SKM-1 (cell line): ENCODE measurements around the gene BRAF.
"Not testable (repeated sequence)": the region's sequence is repeated elsewhere in the genome, so short reads cannot be mapped to it uniquely, and the experiment has no call there.

ENCODE experiments used
- DNase-seq: peaks from one replicate; lab custom pipeline; 2025; ENCODE audit not compliant: unreplicated experiment; lab: John Stamatoyannopoulos, UW

The BRAF gene

DNA sequence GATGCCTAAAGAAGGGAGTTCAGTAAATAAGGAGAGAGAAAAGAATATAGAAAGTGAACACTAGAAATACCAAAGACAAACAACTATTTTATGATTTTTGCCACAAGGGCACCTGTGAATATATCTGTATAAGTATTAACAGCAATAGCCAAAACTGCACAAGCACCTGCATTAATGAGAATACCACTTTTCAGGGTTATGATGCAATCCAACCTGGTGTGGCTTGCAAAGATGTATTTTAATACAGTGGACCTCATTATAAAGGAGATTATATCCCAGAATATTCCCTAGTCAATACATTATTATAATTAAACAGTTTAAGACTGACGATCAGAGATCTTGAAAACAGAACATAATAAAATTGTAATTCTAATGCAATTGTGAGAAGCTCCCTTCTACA is 4.0 kb downstream of the BRAF start:
- no peak for DNase-seq

GRCh38 chr7:140918236-140918635 is 6.5 kb downstream of the BRAF start:
- no peak for DNase-seq

DNA sequence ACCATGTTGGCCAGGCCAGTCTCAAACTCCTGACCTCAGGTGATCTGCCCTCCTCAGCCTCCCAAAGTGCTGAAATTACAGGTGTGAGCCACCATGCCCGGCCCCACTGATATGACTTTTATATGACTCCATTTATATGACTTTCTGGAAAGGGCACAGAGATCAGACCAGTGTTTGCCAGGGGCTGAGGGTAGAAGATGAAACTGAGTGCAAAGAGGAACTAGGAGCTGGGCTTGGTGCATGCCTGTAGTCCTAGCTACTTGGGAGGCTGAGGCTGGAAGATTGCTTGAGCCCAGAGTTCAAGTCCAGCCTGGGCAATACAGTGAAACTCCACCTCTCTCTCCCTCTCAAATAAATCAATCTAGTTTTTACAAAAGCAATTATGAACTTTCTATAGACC is 7.5 kb downstream of the BRAF start:
- no peak for DNase-seq

- no peak for DNase-seq
These were observed 8.7 kb downstream of the BRAF start for GRCh38 chr7:140915935-140916555.

DNA sequence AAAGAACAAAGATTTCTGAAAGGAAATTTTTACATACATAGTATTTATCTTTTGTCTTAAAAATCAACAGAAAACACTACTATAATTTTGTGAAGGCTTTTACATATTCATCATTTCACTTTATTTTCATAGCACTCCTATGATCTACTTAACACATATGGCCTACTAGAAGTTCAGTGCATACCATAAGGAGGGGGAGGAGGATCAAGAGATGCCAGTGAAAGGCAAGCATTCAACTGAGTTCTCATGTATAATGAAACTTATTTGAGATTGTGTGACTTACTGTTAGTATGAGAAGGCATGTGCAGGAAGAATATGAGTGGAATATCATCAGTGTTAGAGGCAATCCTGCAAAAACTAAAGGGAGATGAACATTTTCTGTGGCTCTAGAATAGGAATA is 10.6 kb downstream of the BRAF start:
- DNase-seq = no peak

- DNase-seq = not testable (repeated sequence)
These were observed 11.2 kb downstream of the BRAF start for GRCh38 chr7:140913596-140913928.

DNA sequence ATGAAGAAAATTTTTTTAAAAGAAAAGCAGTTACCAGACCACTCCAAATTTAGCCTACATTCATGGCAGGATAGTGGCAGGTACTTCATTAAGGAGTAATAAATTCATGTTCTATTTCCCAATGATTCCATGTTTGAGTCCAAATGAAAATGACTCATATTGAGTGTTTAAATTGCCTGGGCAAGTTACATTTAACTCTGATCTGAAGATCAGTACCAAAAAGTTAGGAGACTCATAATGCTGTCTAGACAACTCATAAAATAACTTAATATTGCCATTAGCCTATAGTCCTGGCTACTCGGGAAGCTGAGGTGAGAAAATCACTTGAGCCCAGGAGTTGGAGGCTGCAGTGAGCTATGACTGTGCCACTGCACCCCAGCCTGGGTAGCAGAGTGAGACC is 13.0 kb downstream of the BRAF start:
- DNase-seq = no peak

GRCh38 chr7:140909476-140910161 is 15.1 kb downstream of the BRAF start:
- DNase-seq = no peak

DNA sequence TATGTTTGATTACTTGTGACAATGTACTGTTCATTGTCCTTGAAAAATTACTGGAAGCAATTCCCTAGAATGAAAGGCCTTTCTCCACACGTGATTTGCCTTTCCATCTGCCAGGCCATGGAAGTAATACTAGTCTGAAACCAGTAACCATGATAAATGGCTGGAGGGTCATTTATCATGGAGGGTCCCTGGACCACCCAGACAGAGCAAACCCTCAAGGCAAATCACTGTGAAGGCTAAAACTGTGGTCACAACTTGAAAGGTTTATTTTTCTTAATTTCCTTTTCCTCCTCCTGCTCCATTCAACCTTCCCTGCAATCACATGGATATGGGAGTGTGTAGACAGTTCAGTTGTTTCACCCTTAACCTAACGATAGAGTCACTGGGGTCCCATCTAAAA is 16.4 kb downstream of the BRAF start:
- no peak for DNase-seq

- DNase-seq = no peak
These were observed 20.8 kb downstream of the BRAF start for GRCh38 chr7:140903741-140904480.

GRCh38 chr7:140902303-140902953 is 22.3 kb downstream of the BRAF start:
- no peak for DNase-seq

- DNase-seq = no peak
These were observed 22.8 kb downstream of the BRAF start for GRCh38 chr7:140901941-140902302.

DNA sequence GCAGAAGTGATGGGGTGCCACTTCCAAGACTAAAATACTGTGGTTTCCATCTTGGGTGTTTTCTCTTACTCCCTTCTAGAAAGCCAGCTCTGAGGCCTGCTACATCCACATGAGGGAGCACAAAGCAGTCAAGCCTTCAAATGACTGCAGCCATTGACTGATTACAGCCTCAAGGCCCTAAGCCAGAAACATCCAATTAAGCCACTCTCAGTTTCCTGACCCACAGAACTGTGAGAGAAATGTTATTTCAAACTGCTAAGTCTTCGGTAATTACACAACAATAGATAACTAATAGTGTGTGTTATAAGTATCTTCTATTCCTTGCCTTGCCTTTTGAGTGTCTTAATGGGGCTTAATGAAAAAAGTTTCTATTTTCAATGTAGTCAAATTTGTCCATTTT is 24.8 kb downstream of the BRAF start:
- no peak for DNase-seq

DNA sequence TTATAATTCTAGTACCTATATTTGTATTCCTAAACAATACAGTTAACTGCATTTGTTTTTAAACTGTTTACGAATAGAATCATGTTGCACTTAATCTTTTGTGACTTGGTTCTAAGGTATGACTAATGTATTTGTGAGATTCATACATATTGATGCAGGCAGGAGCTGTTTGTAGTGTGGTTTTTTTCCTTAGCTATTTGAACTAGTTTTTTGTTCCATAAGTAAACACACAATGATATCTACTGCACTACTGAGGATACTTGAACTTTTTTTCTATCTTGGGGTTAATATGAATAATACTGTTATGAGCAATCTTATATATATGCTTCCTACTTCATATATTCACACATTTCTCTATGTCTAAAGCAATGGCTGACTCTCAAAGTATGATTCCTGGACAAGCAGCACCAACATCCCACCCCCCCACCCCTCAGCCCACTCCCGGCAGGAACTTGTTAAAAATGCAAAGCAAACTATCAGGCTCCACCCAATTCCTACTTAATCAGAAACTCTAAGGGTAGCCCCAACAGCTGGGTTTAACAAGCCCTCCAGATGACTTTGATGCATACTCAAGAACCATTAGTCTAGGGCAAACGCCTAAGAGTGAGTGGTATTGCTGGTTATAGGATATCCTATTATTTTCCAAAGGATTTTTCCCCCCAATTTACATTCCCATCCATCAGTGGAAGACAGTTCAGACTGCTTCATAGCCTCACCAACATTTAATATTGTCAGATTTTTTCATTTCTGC is 25.8 kb downstream of the BRAF start:
- DNase-seq = no peak

GRCh38 chr7:140896996-140897395 is 27.7 kb downstream of the BRAF start:
- DNase-seq = no peak

GRCh38 chr7:140889645-140890044 is 35.1 kb downstream of the BRAF start:
- no peak for DNase-seq

DNA sequence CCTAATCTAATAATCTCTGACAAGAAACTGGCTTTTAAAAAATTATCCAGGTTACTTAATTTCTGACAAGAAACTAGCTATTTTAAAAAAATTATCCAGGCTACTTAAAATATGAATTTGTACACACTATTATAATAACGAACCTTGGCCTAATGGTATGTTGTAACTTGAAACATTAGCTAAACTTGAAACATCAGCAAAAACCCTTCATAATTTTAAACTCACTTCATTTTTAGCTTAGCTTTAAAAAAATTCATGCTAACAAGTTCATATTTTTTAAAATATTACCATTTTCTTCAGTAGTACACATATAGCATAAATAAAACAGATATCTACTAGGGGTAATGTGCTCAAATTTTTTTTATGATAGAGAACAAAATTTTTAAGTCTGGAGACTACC is 35.6 kb downstream of the BRAF start:
- no peak for DNase-seq

DNA sequence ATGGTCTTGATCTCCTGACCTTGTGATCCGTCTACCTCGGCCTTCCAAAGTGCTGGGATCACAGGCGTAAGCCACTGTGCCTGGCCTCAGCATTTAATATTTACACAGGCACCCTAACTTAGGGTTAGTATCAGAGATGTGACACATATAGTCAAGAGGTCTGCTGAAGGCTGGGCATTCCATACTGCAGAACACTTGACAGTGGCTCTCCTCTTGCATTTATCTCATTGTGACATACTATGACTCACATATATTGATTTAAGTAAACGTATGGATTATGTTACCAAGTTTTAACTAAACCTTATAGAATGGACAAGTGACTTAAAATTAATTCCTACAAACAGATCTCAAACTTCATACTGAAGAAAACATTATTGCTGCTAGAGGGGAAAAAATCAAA is 36.6 kb downstream of the BRAF start:
- DNase-seq = no peak

- no peak for DNase-seq
These were observed 38.9 kb downstream of the BRAF start for GRCh38 chr7:140885735-140886334.

DNA sequence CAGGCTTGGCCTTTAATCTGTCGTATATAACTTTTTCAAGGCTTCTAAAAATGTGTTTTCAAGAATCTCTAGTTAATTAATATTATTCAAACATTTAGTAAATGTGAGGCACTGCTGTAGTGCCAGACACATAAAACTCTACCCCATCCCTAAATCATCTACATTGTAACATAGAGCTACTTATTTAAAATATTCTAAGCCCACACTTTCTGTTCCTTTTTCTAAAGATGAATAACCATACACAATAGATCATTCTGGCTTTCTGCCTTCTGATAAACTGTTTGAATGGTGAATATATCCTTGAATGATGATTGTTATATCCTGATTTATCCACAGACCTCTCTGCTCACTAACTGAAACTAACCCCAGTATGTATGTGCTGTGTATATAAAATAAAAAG is 41.4 kb downstream of the BRAF start:
- DNase-seq = no peak

DNA sequence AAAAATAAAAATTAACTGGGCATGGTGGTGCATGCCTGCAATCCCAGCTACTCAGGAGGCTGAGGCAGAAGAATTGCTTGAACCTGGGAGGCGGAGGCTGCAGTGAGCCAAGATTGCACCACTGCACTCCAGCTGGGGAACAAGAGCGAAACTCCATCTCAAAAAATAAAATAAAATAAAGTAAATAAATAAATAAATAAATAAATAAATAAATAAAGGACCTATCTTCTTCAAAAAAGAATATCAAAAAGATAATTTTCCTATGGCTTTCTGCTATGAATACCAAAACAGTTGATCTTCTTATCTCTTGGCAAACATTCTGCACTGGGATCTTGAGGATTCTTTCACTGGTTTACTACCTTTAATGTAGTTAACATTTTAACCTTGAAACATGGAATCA is 41.9 kb downstream of the BRAF start:
- DNase-seq = not testable (repeated sequence)
